Gastroesophageal sphincter (tissue), 3 donors: Measurements from ENCODE around the gene SCAF1.

Source experiments
- EP300 ChIP-seq: sonication (generic); formaldehyde crosslinking; IDR thresholded peaks from one replicate; pipeline ENCODE4 v1.6.1; 2017; ENCODE audit warnings: antibody characterized with exemption, mild to moderate bottlenecking
- POLR2A ChIP-seq, 2 donors: fragments of 450-650 bp; IDR thresholded peaks; one replicate each; pipeline ENCODE4 v1.6.1; 2017; ENCODE audit warnings: antibody characterized with exemption in 2 of 2, mild to moderate bottlenecking in 2 of 2, moderate library complexity in 1 of 2
- POLR2AphosphoS5 ChIP-seq: sonication (generic); formaldehyde crosslinking; IDR thresholded peaks from one replicate; pipeline ENCODE4 v1.6.1; 2017; ENCODE audit warnings: antibody characterized with exemption
- TF ChIP-seq, protein P1 (sequence below), 4 experiments: fragments of 200-600 bp in 2 of 4; fragments of 450-650 bp in 2 of 4; sonication (generic) in 1 of 4; IDR thresholded peaks; one replicate each; pipeline ENCODE4 v1.5.1; 2017 to 2019; ENCODE audit warnings: antibody characterized with exemption in 4 of 4, mild to moderate bottlenecking in 2 of 4, moderate library complexity in 2 of 4

DNA sequence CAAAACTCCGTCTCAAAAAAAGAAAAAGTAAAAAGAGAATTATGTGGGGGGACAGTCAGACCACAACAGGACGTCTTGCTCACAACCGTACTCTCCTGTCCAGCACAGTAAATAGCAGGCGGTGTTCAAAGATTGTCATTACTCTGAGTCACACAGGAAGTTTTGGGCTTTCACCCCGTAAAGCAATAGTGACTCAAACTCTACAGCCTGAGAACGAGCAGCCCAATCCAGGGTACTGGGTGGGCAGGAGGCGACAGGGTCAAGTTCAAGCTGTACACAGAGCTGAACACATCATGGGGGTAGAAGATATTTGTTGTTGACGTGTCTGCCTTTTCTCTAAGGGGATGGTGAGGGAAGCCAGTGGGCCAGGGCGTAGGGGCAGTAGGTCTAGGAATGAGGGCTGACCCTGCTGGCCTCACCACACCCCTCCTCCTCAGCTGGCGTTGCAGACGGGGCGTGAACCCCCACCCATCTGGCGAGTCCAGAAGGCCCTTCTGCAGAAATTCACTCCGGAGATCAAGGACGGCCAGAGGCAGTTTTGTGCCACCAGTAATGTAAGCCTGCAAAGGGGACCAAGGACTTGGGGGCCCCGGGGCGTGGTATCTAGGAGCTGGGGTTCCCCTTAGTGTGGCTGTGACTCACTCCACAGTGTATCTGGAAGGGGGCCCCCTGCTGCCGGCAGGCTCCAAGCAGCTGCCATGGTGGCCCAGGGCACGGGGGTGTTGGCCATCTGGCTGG is 27.7 kb upstream of the SCAF1 start:
- TF ChIP-seq, protein P1, sequence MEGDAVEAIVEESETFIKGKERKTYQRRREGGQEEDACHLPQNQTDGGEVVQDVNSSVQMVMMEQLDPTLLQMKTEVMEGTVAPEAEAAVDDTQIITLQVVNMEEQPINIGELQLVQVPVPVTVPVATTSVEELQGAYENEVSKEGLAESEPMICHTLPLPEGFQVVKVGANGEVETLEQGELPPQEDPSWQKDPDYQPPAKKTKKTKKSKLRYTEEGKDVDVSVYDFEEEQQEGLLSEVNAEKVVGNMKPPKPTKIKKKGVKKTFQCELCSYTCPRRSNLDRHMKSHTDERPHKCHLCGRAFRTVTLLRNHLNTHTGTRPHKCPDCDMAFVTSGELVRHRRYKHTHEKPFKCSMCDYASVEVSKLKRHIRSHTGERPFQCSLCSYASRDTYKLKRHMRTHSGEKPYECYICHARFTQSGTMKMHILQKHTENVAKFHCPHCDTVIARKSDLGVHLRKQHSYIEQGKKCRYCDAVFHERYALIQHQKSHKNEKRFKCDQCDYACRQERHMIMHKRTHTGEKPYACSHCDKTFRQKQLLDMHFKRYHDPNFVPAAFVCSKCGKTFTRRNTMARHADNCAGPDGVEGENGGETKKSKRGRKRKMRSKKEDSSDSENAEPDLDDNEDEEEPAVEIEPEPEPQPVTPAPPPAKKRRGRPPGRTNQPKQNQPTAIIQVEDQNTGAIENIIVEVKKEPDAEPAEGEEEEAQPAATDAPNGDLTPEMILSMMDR (IDR thresholded peaks at IDR 0.05): no peak
- TF ChIP-seq EP300 (no peak), POLR2A (IDR thresholded peaks at IDR 0.05) (no peak), POLR2AphosphoS5 (no peak)
